ENCODE measurements around the gene TPSAB1.

The TPSAB1 gene

GRCh38 chr16:1290860-1291575 is 50.5 kb downstream of the TPSAB1 start:
- H3K27me3 ChIP-seq, result peaks cover 79% of the 10 kb centered on the region

GRCh38 chr16:1291576-1291974 is 51.1 kb downstream of the TPSAB1 start:
- Histone ChIP-seq H3K27ac (no peak overlapping the region), H3K27me3 (peaks cover 73% of the 10 kb centered on the region), H3K4me3 (ENCODE audit: low read depth in 1 of 2, low read length in 1 of 2) (no peak overlapping the region), H3K9me3 (no peaks in the 10 kb centered on the region), H3K4me1 (ENCODE audit: control insufficient read depth in 1 of 2, insufficient read depth in 1 of 2, low read depth in 1 of 2, low read length in 1 of 2) (peaks cover 0 to 4% of the 10 kb centered on the region in 2 experiments), H3K36me3 (no peaks in the 10 kb centered on the region)
- no peak for TF ChIP-seq CTCF (IDR thresholded peaks at IDR 0.05)

More at GRCh38 chr16:1290860-1291575, 50.5 kb downstream of the TPSAB1 start:
- no peak for TF ChIP-seq CTCF (IDR thresholded peaks at IDR 0.05)
- Histone ChIP-seq H3K4me1 (ENCODE audit: control insufficient read depth in 1 of 2, insufficient read depth in 1 of 2, low read depth in 1 of 2, low read length in 1 of 2) (peaks cover 0 to 4% of the 10 kb centered on the region in 2 experiments), H3K36me3 (no peaks in the 10 kb centered on the region), H3K9me3 (no peaks in the 10 kb centered on the region), H3K4me3 (ENCODE audit: low read depth in 1 of 2, low read length in 1 of 2) (no peak overlapping the region), H3K27ac (no peak overlapping the region)
